ENCODE results near the gene ADPRH.

ADPRH gene

DNA sequence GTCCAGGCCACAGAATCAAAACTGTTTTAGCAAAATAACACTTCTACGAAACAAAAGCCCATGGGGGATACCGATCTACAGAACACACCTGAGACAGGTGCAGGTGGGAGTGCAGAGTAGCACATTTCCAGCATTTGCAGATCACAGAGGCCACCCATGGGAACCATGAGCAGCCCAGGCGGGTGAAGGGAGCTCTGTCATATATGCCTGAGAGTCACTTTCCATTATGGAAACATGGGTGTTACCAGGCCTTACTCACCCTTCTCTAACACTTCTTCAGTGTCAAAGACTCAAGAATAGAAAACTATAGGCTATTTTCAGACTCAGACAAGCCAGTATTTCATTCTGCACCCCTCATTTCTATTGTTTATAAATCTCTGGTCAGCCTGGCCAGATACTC is 21.9 kb downstream of the ADPRH start:
- no peak for TF ChIP-seq FOXK2 (IDR thresholded peaks at IDR 0.05)
- no peak for TF ChIP-seq ELF4 (IDR thresholded peaks at IDR 0.05)
- TF ChIP-seq SUZ12 (IDR thresholded peaks at IDR 0.05) = no peak

DNA sequence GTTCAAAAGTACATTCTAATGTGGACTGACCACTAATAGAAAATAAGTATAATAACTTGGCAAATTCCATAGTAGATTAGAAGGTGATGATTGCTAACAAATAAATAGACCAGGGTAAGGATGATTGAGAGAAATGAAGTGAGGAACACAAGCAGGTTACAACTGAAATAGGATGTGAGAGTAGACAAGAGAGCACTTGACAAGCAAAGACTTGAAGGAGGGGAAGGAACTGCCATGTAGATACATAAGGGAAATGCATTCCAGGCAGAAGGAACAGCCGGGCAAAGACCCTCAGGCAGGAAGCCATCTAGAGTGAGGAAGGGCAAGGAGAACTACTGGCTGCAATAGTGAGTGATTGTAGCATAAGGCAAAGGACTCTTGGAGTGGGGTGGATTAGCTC is 23.4 kb downstream of the ADPRH start:
- CTCF ChIA-PET = no interaction called here

More for the DNA sequence above, 21.9 kb downstream of the ADPRH start:
- DNase-seq (ENCODE audit: extremely low spot score) = no peak
- ChIA-PET POLR2A (interaction anchor here (1.0 kb wide), 2 partner anchors 81 to 493 kb away, joined by 3 read pairs; partner anchors contain the start of gene GSK3B), CTCF (interaction anchor here (1.0 to 1.5 kb wide), 2 partner anchors 23 to 43 kb away, joined by 3 read pairs; no protein-coding TSS in a partner anchor)

DNA sequence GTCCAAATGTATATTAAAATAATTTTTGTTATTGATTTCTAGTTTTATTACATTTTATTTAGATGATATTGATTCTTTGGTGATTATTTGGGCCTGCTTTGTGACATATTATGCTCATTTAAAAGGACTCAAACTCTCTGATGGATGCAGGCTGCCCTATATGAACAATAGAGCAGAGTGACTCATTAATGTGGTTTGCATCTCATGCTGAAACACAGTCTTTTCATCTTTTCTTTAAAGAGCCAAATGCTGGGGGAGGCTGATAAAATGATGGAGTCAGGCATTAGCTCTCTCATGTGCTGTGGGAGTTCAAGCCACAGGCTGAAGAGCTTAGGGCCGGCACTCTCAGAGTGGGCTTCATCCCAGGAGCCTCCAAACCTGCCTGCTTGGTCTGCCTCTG is 25.6 kb downstream of the ADPRH start:
- no peak for DNase-seq (ENCODE audit: extremely low spot score)
- ChIA-PET CTCF (no interaction called here), POLR2A (no interaction called here)
- TF ChIP-seq ZNF384 (IDR thresholded peaks at IDR 0.05) (no peak), SUZ12 (IDR thresholded peaks at IDR 0.05) (no peak), L3MBTL2 (conservative IDR thresholded peaks at IDR 0.05) (no peak), LEF1 (IDR thresholded peaks at IDR 0.05; ENCODE audit: borderline replicate concordance) (no peak), TARDBP (IDR thresholded peaks at IDR 0.05) (no peak), FOXM1 (IDR thresholded peaks at IDR 0.05; ENCODE audit: borderline replicate concordance) (no peak), CTBP1 (IDR thresholded peaks at IDR 0.05; ENCODE audit: borderline replicate concordance) (no peak), FOXA1 (IDR thresholded peaks at IDR 0.05) (no peak), NFRKB (IDR thresholded peaks at IDR 0.05) (no peak), FOXK2 (IDR thresholded peaks at IDR 0.05) (no peak), SP1 (IDR thresholded peaks at IDR 0.05) (no peak), HDGF (IDR thresholded peaks at IDR 0.05; ENCODE audit: borderline replicate concordance) (no peak), BHLHE40 (IDR thresholded peaks at IDR 0.05; ENCODE audit: borderline replicate concordance) (no peak), ELF4 (IDR thresholded peaks at IDR 0.05) (no peak)
- TF ChIP-seq, protein P1, sequence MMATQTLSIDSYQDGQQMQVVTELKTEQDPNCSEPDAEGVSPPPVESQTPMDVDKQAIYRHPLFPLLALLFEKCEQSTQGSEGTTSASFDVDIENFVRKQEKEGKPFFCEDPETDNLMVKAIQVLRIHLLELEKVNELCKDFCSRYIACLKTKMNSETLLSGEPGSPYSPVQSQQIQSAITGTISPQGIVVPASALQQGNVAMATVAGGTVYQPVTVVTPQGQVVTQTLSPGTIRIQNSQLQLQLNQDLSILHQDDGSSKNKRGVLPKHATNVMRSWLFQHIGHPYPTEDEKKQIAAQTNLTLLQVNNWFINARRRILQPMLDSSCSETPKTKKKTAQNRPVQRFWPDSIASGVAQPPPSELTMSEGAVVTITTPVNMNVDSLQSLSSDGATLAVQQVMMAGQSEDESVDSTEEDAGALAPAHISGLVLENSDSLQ (IDR thresholded peaks at IDR 0.05) = no peak

More for the DNA sequence above, 23.4 kb downstream of the ADPRH start:
- POLR2A ChIA-PET = interaction anchor here (1.4 kb wide), 1 partner anchor 74 kb away, joined by 3 read pairs; the partner anchor contains the start of gene COX17
- no peak for DNase-seq (ENCODE audit: extremely low spot score)
- no peak for TF ChIP-seq CTBP1 (IDR thresholded peaks at IDR 0.05; ENCODE audit: borderline replicate concordance)
- TF ChIP-seq NFRKB (IDR thresholded peaks at IDR 0.05) = no peak
- TF ChIP-seq FOXM1 (IDR thresholded peaks at IDR 0.05; ENCODE audit: borderline replicate concordance) = no peak
- TF ChIP-seq FOXK2 (IDR thresholded peaks at IDR 0.05) = no peak
- TF ChIP-seq HDGF (IDR thresholded peaks at IDR 0.05; ENCODE audit: borderline replicate concordance) = no peak
- TF ChIP-seq FOXA1 (IDR thresholded peaks at IDR 0.05) = no peak
- no peak for TF ChIP-seq ZNF384 (IDR thresholded peaks at IDR 0.05)
- no peak for TF ChIP-seq BHLHE40 (IDR thresholded peaks at IDR 0.05; ENCODE audit: borderline replicate concordance)
- TF ChIP-seq LEF1 (IDR thresholded peaks at IDR 0.05; ENCODE audit: borderline replicate concordance) = no peak
- TF ChIP-seq TARDBP (IDR thresholded peaks at IDR 0.05) = no peak
- TF ChIP-seq, protein P1 (IDR thresholded peaks at IDR 0.05) = no peak
- TF ChIP-seq ELF4 (IDR thresholded peaks at IDR 0.05) = no peak
- no peak for TF ChIP-seq ARNT (IDR thresholded peaks at IDR 0.05)
- TF ChIP-seq SP1 (IDR thresholded peaks at IDR 0.05) = no peak
- TF ChIP-seq L3MBTL2 (conservative IDR thresholded peaks at IDR 0.05) = no peak
- no peak for TF ChIP-seq SUZ12 (IDR thresholded peaks at IDR 0.05)

DNA sequence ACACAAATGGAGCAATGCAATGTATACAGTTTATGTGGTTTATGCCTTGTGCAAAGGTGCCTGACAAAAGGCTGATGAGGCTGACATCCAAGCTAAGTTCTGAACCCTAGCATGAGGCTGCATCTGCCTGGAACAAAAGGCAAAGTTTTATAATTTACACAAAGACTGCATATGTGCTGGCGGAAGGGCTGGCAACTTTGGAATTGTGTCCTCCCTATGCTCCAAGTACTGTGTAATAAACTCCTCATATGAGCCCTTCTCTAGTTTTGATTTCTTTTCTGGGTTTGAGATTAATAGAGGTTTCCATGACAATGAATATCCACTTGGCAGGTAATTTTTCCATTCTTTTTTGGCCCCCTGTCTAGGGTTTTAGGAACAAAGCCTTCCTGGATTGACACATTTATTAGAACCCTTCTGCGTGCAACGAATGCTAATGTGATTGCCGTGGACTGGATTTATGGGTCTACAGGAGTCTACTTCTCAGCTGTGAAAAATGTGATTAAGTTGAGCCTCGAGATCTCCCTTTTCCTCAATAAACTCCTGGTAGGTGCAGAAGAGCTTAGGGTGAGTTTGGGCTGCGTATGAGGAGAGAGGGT is 29.2 kb downstream of the ADPRH start:
- no peak for DNase-seq (ENCODE audit: extremely low spot score)
- ChIA-PET POLR2A (no interaction called here), CTCF (no interaction called here)
- TF ChIP-seq FOXA1 (IDR thresholded peaks at IDR 0.05) = no peak
- TF ChIP-seq, protein P1 (IDR thresholded peaks at IDR 0.05) = peak; percentile 68

DNA sequence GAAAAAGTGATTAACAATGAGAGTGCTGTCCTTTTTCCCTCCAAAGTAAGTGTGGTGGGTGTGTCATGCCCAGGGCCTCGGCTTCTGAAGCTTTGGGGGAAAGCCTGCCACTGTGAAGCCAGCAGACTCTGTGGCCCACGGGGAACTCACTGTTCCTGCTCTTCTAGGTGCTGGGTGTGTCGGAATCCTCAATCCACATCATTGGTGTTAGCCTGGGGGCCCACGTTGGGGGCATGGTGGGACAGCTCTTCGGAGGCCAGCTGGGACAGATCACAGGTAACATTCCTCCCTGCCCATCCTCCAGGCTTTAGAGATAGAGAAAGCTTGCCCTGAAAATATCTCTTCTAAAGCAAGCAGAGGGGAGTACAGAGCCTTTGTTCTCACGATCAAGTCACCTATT is 30.0 kb downstream of the ADPRH start:
- ChIA-PET POLR2A (no interaction called here), CTCF (no interaction called here)
- DNase-seq (ENCODE audit: extremely low spot score) = no peak
- TF ChIP-seq BHLHE40 (IDR thresholded peaks at IDR 0.05; ENCODE audit: borderline replicate concordance) (no peak), LEF1 (IDR thresholded peaks at IDR 0.05; ENCODE audit: borderline replicate concordance) (no peak), HDGF (IDR thresholded peaks at IDR 0.05; ENCODE audit: borderline replicate concordance) (no peak), ZNF384 (IDR thresholded peaks at IDR 0.05) (no peak), ARNT (IDR thresholded peaks at IDR 0.05) (no peak), ELF4 (IDR thresholded peaks at IDR 0.05) (no peak), FOXA1 (IDR thresholded peaks at IDR 0.05) (no peak), TARDBP (IDR thresholded peaks at IDR 0.05) (no peak), FOXK2 (IDR thresholded peaks at IDR 0.05) (no peak), FOXM1 (IDR thresholded peaks at IDR 0.05; ENCODE audit: borderline replicate concordance) (no peak), NFRKB (IDR thresholded peaks at IDR 0.05) (no peak), SUZ12 (IDR thresholded peaks at IDR 0.05) (no peak), CTBP1 (IDR thresholded peaks at IDR 0.05; ENCODE audit: borderline replicate concordance) (no peak), SP1 (IDR thresholded peaks at IDR 0.05) (no peak), L3MBTL2 (conservative IDR thresholded peaks at IDR 0.05) (no peak)
- TF ChIP-seq, protein P1 (IDR thresholded peaks at IDR 0.05) = no peak

DNA sequence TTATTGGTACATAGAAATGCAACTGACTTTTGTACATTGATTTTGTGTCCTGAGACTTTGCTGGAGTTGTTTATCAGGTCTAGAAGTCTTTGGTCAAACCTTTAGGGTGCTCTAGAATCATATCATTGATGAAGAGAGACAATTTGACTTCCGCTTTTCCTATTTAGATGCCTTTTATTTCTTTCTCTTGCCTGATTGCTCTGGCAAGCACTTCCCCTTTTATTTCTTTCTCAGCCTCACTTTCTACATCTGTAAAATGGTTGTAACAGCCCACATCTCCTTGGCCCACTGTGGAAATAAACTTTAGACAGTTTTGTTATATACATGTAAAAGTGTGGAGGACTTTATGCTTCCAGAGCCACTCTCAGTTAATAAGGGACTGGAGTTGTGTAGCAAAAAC is 32.4 kb downstream of the ADPRH start:
- no peak for TF ChIP-seq FOXM1 (IDR thresholded peaks at IDR 0.05; ENCODE audit: borderline replicate concordance)
- ChIA-PET POLR2A (no interaction called here), CTCF (no interaction called here)
- DNase-seq (ENCODE audit: extremely low spot score) = no peak

All from HEK293T (cell line).